Endothelial cell of umbilical vein (primary cell): ENCODE data around the gene TMEM98. TPM values are rescaled to one million over a fixed set of nuclear protein-coding genes. Genes with fewer than 3 reads are reported as not detected.

ENCODE experiments used
- BruUV-seq: library from RNA; stranded (reverse); fragments of 400-500 nt; replicated peaks from 2 replicates; lab custom pipeline; 2021; lab: Mats Ljungman, UMichigan
- CTCF ChIA-PET: fragments of 300-600, 350-600 bp; sonication (Branson Sonifier 250); formaldehyde crosslinking; loops from one replicate; lab custom pipeline; 2021; ENCODE audit warnings: antibody characterized with exemption, inconsistent platforms; lab: Charles Lee
- POLR2A ChIA-PET: fragments of 300-600, 350-600 bp; sonication (Branson Sonifier 250); formaldehyde crosslinking; loops from one replicate; lab custom pipeline; 2021; ENCODE audit warnings: antibody characterized with exemption, inconsistent platforms; lab: Charles Lee
- DNase-seq: peaks from one replicate; pipeline ENCODE4 v3.0.0-alpha.2; 2011; ENCODE audit warnings: low read depth, low spot score
- FAIRE-seq: peaks from 2 replicates; lab custom pipeline; 2011; peaks lifted over from hg19 to GRCh38; lab: Jason Lieb, UNC
- H2AFZ ChIP-seq: 2 replicates; pipeline ENCODE4 v1.6.0; 2012; ENCODE audit warnings: low read depth, low read length, control low read depth, inconsistent platforms
- H3K27ac ChIP-seq: 2 replicates; pipeline ENCODE4 v1.5.1; 2011; ENCODE audit warnings: low read depth, mild to moderate bottlenecking, control low read depth, low read length, moderate library complexity; ENCODE audit not compliant: insufficient read depth
- H3K27me3 ChIP-seq, 2 experiments: 2 replicates each; pipeline versions ENCODE4 v1.6.0 to v1.6.1; 2011; ENCODE audit warnings: low read length in 2 of 2, mixed read lengths in 1 of 2; ENCODE audit not compliant: control insufficient read depth in 2 of 2, insufficient read depth in 2 of 2
- H3K36me3 ChIP-seq, 2 experiments: 2 replicates in 1 of 2; 3 replicates in 1 of 2; pipeline ENCODE4 v1.5.1; 2011; ENCODE audit warnings: low read length in 2 of 2, mild to moderate bottlenecking in 1 of 2, moderate library complexity in 1 of 2; ENCODE audit not compliant: control insufficient read depth in 2 of 2, insufficient read depth in 2 of 2; ENCODE audit errors: extremely low read depth in 1 of 2
- H3K4me1 ChIP-seq: 3 replicates; pipeline ENCODE4 v1.5.1; 2011; ENCODE audit warnings: mild to moderate bottlenecking, low read length; ENCODE audit not compliant: control insufficient read depth, insufficient read depth; ENCODE audit errors: extremely low read depth
- H3K4me2 ChIP-seq: 2 replicates; pipeline ENCODE4 v1.6.1; 2011; ENCODE audit warnings: low read length, control low read depth, mixed read lengths; ENCODE audit not compliant: insufficient read depth
- H3K4me3 ChIP-seq, 3 experiments: fragments of 200-600 bp in 1 of 3; sonication (generic), shearing (Covaris generic) in 1 of 3; replicated peaks in 1 of 3; 2 replicates each; pipeline ENCODE4 v1.5.1; 2011 to 2016; ENCODE audit warnings: control low read depth in 3 of 3, low read length in 3 of 3, mild to moderate bottlenecking in 2 of 3, inconsistent platforms in 1 of 3, low read depth in 1 of 3, moderate library complexity in 1 of 3; ENCODE audit not compliant: insufficient read depth in 1 of 3
- H3K79me2 ChIP-seq: 2 replicates; pipeline ENCODE4 v1.6.0; 2012; ENCODE audit warnings: low read length, inconsistent platforms; ENCODE audit not compliant: control insufficient read depth, insufficient read depth
- H3K9ac ChIP-seq: replicated peaks from 2 replicates; pipeline ENCODE3; 2011; ENCODE audit warnings: low read length, control low read depth; ENCODE audit not compliant: insufficient read depth; ENCODE audit errors: extremely low read depth
- H3K9me1 ChIP-seq: replicated peaks from 3 replicates; pipeline ENCODE4 v1.6.0; 2011; ENCODE audit warnings: mild to moderate bottlenecking, low read length; ENCODE audit not compliant: control insufficient read depth, insufficient read depth; ENCODE audit errors: extremely low read depth
- H3K9me3 ChIP-seq: replicated peaks from 2 replicates; pipeline ENCODE4 v1.5.1; 2012; ENCODE audit warnings: low read length, inconsistent platforms; ENCODE audit not compliant: control insufficient read depth, insufficient read depth
- H4K20me1 ChIP-seq: replicated peaks from 2 replicates; pipeline ENCODE3; 2011; ENCODE audit warnings: mild to moderate bottlenecking, low read length; ENCODE audit not compliant: control insufficient read depth, insufficient read depth; ENCODE audit errors: extremely low read depth
- CTCF ChIP-seq, 2 donors: IDR thresholded peaks; 1 replicate in 1 of 2; 2 replicates in 1 of 2; pipeline ENCODE4 v1.5.1; 2011; ENCODE audit warnings: low read length in 2 of 2, mild to moderate bottlenecking in 2 of 2, moderate library complexity in 2 of 2, control low read depth in 1 of 2, inconsistent platforms in 1 of 2, low read depth in 1 of 2; ENCODE audit not compliant: insufficient read depth in 1 of 2; ENCODE audit errors: extremely low read depth in 1 of 2
- EZH2 ChIP-seq: IDR thresholded peaks from 2 replicates; pipeline ENCODE4 v1.6.1; 2012; ENCODE audit warnings: borderline replicate concordance, low read depth, mild to moderate bottlenecking, moderate library complexity, low read length, inconsistent platforms; ENCODE audit not compliant: severe bottlenecking
- FOS ChIP-seq: IDR thresholded peaks from 2 replicates; pipeline ENCODE4 v1.6.1; 2011; ENCODE audit warnings: mild to moderate bottlenecking, low read length, moderate library complexity, borderline replicate concordance; ENCODE audit not compliant: insufficient read depth
- GATA2 ChIP-seq: IDR thresholded peaks from 2 replicates; pipeline ENCODE4 v1.7.0; 2011; ENCODE audit warnings: low read depth, mild to moderate bottlenecking, moderate library complexity, mixed read lengths, low read length; ENCODE audit not compliant: insufficient read length, insufficient read depth
- JUN ChIP-seq: IDR thresholded peaks from 2 replicates; pipeline ENCODE4 v1.6.1; 2011; ENCODE audit warnings: borderline replicate concordance, low read depth; ENCODE audit not compliant: insufficient read length, insufficient read depth
- MAX ChIP-seq: IDR thresholded peaks from 2 replicates; pipeline ENCODE4 v1.6.1; 2011; ENCODE audit not compliant: insufficient read depth, insufficient read length
- MYC ChIP-seq: IDR thresholded peaks from one replicate; pipeline ENCODE4 v1.6.1; 2011; ENCODE audit warnings: mild to moderate bottlenecking, low read depth, low read length
- POLR2AphosphoS5 ChIP-seq: IDR thresholded peaks from 2 replicates; pipeline ENCODE4 v1.6.1; 2012; ENCODE audit warnings: low read depth, mild to moderate bottlenecking, control low read depth, low read length, moderate library complexity; ENCODE audit not compliant: insufficient read depth
- dilution Hi-C: fragments of 300-500 bp; cut with MboI; formaldehyde crosslinking; loops from one replicate; pipeline ENCODE4 v1.15.0; 2019; ENCODE audit warnings: low sequenced_read_pairs; ENCODE audit not compliant: extremely low pct_ligation_motif_present
- intact Hi-C: fragments of 100-400 bp; cut with micrococcal nuclease; formaldehyde crosslinking; loops from one replicate; pipeline ENCODE4 v1.10.0; 2022
- polyA plus RNA-seq, 4 experiments: library from polyadenylated mRNA; depleted of rRNA in 3 of 4; stranded (reverse) in 3 of 4; unstranded in 1 of 4; fragments of >200 nt; gene quantifications; 2 replicates each; pipeline versions ENCODE4 v1.2.1 to v1.2.3, GENCODE V29; 2011 to 2012; ENCODE audit warnings: missing spikeins in 1 of 4
- total RNA-seq: library from RNA; stranded (reverse); gene quantifications from 2 replicates; pipeline ENCODE4 v1.2.3, GENCODE V29; 2021

TMEM98 gene
- total and polyA plus RNA-seq, 2 donors (not counting 3 experiments of a cell fraction or from before 2014, with no cell fraction given) = 83.6 to 456 TPM

GRCh38 chr17:32993977-32994376, 66.0 kb downstream of the TMEM98 start:
- Histone ChIP-seq H3K4me3 (no peak overlapping the region), H3K27me3 (no peaks in the 10 kb centered on the region), H3K9me1 (no peaks in the 10 kb centered on the region), H3K79me2 (no peaks in the 10 kb centered on the region), H3K9ac (no peak overlapping the region), H2AFZ (no peak overlapping the region), H3K27ac (no peak overlapping the region), H3K4me1 (no peaks in the 10 kb centered on the region), H3K9me3 (no peaks in the 10 kb centered on the region), H4K20me1 (no peaks in the 10 kb centered on the region), H3K4me2 (no peak overlapping the region), H3K36me3 (no peaks in the 10 kb centered on the region)
- FAIRE-seq (no peak), DNase-seq (no peak)
- dilution Hi-C loops = no loop called here
- TF ChIP-seq EZH2 (no peak), MYC (no peak), CTCF (IDR thresholded peaks at IDR 0.05; ENCODE audit: extremely low read depth in 1 of 2, insufficient read depth in 1 of 2, low read depth in 1 of 2, low read length in 2 of 2) (no peak), JUN (no peak), FOS (no peak), GATA2 (no peak), MAX (no peak), POLR2AphosphoS5 (no peak)
- intact Hi-C loops = loop anchor here (10.0 kb wide), 1 partner anchor 509 kb away; the partner anchor contains the start of gene CDK5R1
- POLR2A ChIA-PET = no interaction called here
- CTCF ChIA-PET = no interaction called here
- BruUV-seq = no TSS peak

Other genes starting within 250 kb of the TMEM98 start
- 85.5 and 101 TPM in 2 replicates for gene MYO1D, start 51.0 kb upstream of the TMEM98 start, total RNA-seq
- gene MYO1D, start 51.0 kb upstream of the TMEM98 start, polyA plus RNA-seq = 34.8 and 37.8 TPM in 2 replicates
- gene SPACA3, start 63.7 kb downstream of the TMEM98 start, total RNA-seq = not detected in 2 replicates
- 0.11 TPM in 1 of 2 replicates, not detected in the other for gene SPACA3, start 63.7 kb downstream of the TMEM98 start, polyA plus RNA-seq